Keratinocyte (primary cell): Measurements from ENCODE around the gene PTPN14.

Experiments
- EZH2 ChIP-seq: IDR thresholded peaks from one replicate; pipeline ENCODE4 v1.6.1; 2012; ENCODE audit warnings: inconsistent platforms, mild to moderate bottlenecking, low read length, moderate library complexity
- TF ChIP-seq, protein P1 (sequence below), 3 experiments: IDR thresholded peaks in 1 of 3; conservative IDR thresholded peaks in 1 of 3; optimal IDR thresholded peaks in 1 of 3; 2 replicates in 2 of 3; 3 replicates in 1 of 3; pipeline versions ENCODE3 to v1.5.1; 2011; ENCODE audit warnings: low read length in 3 of 3, mild to moderate bottlenecking in 3 of 3, moderate library complexity in 2 of 3, control low read depth in 1 of 3, inconsistent platforms in 1 of 3; ENCODE audit not compliant: insufficient read depth in 2 of 3; ENCODE audit errors: extremely low read depth in 1 of 3

DNA sequence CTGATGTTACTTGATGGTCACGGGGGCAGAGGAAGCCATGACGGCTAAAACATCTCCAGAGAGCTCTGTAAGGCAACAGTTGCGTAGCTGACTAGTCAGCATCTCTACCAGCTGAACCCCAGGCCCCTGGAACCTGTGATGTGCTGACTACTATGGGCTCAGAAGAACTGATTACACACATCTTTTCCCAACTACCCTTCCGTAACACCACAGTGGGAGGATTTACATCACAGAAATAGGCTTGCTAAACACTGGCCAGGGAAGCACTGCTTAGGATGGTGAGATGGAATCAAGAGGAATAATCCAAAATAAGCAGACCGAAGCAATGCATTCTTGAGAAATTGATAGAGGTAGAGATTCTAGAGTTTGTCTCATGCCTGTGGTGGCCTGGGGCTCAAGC is 148.0 kb downstream of the PTPN14 start:
- TF ChIP-seq, protein P1, sequence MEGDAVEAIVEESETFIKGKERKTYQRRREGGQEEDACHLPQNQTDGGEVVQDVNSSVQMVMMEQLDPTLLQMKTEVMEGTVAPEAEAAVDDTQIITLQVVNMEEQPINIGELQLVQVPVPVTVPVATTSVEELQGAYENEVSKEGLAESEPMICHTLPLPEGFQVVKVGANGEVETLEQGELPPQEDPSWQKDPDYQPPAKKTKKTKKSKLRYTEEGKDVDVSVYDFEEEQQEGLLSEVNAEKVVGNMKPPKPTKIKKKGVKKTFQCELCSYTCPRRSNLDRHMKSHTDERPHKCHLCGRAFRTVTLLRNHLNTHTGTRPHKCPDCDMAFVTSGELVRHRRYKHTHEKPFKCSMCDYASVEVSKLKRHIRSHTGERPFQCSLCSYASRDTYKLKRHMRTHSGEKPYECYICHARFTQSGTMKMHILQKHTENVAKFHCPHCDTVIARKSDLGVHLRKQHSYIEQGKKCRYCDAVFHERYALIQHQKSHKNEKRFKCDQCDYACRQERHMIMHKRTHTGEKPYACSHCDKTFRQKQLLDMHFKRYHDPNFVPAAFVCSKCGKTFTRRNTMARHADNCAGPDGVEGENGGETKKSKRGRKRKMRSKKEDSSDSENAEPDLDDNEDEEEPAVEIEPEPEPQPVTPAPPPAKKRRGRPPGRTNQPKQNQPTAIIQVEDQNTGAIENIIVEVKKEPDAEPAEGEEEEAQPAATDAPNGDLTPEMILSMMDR (optimal IDR thresholded peaks at IDR 0.05 in 1 of 3, IDR thresholded peaks at IDR 0.05 in 1 of 3, conservative IDR thresholded peaks at IDR 0.05 in 1 of 3; ENCODE audit: extremely low read depth in 1 of 3, insufficient read depth in 2 of 3, low read length in 3 of 3) = no peak
- no peak for TF ChIP-seq EZH2
